GM19328 (cell line): ENCODE measurements around the gene AMFR.

Experiments
- ATAC-seq: cut with Tn5 transposase; IDR thresholded peaks from one replicate; pipeline ENCODE4 v1.9.1; 2021; ENCODE audit warnings: mild to moderate bottlenecking, moderate library complexity; ENCODE audit not compliant: unreplicated experiment

Gene AMFR

DNA sequence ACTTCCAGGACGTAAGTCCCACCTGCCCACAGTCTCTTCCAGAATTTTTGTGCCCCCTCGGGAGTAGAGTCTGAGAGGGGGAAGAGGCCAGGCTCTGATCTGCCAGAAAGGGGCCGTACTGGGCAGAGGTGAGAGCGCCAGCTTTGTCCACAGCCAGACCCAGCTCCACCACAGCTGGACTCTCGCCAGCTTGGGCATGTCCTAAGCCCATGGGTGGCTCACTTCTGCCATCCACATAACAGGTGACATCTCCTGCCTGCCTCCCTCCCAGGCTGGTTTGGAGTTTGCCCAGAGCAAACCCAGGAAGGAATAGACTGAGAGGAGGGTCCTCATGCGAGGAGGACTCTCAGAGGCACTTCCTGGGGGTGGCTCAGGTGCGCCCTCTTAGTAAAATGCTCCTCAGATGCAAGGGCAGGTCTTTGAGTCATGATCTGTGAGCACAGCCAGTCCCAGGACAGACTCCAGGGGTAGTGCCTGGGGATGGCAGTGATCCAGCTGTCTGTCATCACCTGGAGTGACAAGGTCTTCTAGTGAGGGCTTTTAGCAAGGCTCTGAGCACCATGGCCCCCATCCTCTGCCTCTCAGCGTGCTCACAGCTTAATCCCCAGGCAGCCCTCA, 89.2 kb downstream of the AMFR start:
- ATAC-seq: no peak

DNA sequence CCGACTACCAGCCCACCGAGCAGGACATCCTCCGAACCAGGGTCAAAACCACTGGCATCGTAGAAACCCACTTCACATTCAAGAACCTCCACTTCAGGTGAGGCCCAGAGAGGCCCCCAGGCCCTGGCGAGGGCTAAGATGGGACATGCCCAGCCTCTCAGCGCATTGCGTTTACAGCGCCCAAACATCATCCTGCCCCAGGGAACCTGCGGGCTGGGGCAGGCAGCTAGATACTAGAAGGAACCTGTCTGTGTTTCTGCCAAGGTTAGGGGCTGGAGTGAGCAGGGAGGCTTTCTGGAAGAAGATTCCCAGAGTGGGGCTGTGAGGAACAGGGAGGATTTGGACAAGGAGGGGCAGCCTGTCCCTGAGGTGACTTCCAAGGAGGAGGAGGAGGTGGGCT, 90.6 kb downstream of the AMFR start:
- ATAC-seq: no peak

DNA sequence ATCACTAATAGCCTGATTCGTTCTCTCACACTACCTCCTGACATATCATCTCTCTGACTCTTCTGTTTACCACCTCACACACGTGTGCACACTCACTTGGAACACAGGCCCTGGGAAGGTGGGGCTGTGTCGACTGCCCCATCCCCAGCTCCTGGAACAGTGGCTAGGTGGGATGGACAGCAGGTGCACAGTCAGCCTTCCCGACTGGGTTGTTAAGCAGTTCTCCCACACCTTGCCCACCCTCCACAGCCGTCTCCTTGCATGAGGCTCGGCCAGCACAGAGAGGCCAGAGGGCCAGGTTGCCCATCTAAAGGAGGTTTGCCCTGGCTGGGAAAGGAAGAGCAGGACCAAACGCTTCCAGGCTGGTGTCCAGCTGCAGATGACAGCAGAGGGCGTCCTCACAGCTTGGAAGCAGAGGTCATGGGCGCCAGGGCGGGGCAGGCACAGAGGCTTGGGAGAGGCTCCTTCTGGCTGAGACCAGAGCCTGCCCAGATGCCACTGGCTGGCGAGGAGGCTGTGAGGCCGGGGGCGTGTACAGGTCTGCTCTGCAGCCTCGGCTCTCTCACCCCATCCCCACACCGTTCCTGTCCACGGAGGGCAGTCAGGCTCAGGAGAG, 92.8 kb downstream of the AMFR start:
- no peak for ATAC-seq

DNA sequence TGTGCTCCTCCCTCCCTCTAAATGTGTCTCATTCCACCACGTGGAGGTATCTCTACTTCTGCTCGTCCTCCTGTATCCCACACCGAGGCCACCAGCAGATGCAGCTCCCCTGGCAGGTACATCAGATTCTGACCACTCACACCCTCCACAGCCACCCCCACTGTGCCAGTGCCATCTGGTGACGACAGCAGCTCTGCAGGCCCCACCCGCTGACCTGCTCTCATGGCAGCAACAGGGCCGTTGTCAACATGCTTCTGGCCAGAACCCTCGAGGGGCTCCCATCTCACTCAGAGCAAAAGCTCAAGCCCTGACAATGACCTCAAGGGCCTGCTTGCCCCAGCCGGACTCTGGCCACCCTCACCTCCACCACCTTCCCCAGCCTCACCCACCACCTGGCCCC, 93.4 kb downstream of the AMFR start:
- ATAC-seq: no peak

DNA sequence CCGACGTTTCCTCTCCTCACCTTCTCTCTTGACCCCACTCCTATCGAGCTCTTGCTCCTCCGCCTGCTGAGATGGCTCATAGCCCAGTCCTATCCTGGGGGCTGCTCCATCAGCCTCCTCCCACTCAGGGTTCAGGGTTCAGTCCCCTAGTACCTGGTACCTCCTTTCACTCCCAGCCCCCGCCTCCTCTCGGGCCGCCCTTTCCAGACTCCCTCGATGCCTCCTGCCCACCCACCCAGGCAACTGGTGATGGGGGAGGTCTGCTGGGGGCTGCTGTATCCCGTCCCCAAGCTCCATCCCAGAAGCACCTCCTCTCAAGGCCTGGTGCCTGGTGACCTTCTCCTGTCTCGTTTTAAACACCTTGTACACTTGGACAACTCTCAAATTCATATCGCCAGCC, 93.9 kb downstream of the AMFR start:
- no peak for ATAC-seq

DNA sequence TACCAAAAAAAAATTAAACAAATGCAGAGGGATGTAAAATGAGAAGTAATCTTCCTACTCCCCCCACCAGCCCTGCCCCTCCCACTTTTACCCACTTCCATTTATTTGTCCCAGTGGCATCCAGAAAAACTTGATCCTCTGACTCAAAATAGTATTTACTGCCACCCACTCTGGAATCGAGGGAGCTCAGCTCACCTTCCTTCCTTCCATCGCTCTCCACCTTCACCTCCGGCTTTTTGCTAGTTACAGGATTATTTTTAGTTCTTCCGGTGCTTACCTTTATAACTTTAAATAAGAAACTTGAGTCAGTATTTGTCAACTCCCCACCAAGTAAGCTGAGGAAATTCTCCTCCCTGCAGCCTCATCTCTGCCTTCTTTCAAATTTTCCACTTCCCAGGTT, 94.9 kb downstream of the AMFR start:
- no peak for ATAC-seq

DNA sequence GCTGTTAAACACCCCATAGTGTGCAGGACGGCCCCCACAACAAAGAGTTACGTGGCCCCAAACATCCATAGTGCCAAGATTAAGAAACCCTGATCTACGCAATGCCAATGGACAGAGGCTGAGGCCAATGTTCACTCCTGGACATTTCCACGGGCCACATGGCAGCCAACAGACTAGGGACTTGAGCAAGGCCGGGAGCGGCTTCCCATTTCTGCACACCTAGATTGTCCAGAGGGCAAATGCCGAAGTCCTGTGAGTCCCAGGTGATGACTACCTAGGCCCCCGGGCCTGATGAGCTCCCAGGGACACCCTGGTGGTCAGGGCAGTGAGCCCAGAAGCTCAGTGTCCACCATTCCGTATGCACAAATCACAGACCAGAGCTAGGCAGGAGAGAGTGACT, 95.5 kb downstream of the AMFR start:
- ATAC-seq: no peak

DNA sequence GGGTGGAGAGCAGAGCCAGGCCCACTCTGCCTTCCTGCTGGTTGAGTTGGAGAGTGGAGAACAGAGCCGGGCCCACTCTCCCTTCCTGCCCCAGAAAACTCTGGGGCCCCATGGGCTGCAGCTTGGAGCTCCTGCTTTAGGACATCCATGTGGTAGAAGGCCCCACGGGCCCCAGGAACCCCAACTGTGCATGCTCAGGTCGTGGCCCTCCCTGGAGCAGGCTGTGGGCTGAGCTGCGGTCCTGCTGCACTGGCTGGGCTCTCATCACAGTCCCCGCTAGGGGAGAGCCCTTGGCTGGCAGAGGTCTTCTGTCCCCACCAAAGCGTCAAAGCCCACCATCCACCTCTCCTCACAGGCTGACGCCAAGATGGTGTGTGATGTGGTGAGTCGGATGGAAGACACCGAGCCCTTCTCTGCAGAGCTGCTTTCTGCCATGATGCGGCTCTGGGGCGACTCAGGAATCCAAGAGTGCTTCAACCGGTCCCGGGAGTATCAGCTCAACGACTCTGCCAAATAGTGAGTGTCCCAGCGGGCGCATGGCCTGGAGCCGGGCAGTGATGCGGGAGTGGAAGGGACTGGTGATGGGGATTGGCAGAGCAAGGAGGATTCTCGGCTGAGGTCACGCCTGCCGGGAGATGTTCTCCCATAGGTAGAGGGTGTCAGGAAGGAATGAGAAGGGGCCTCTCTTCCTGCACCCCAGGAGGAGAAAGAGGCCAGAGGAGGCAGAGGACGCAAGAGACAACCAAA, 96.9 kb downstream of the AMFR start:
- no peak for ATAC-seq

DNA sequence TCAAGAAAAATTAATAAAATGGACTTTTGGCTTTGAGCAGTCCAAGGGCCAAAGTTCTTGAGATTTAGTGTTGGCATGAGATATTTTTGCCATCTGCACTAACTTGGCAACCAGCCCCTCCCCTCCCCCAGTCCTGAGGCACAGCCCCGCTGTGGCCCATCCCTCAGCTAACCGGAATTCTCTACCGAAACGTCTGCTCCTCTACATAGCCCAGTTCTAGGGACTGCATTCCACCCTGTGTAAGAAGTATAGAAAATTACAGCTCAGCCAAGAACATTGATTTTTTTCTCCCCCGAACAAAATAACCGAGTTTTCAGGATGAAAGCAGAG, 97.5 kb downstream of the AMFR start:
- no peak for ATAC-seq

DNA sequence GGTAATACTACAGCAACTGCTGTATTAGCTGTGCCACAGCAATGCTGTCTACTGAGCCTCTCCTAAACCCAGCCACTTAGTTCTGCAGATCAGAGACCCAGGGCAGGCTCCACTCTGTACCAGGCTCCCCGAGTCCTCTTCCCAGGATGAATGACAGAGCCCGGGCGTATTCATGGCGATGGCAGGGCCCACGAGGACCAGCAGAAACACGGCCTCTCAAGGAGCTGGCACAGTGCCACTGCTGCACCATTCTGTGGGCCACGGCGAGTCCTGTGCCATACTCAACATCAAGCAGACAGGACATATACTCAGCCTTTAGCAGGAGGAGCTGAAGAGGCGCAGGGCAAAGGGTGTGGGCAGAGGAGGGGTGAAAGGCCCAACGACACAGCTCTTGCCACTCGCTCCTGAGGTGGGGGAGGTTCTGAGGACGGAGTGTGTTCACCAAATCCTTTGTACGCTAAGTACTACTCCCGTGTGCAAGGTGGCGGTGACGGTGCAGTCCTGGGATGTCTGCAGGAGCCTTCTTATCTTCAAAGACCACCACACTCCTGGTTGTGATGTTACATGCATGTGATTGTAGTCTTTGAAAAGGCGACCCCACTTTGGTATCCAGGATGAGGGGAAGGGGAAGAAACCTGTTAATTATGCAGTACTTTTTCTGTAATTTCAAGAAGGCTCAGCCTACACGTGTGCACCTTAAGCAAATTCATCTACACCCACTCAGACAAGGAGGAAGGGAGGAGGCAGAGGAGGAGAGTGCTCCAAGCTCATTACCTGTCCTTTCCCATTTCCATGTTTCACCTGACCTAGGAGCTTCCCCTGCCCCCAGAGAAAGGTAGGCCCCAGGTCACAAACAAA, 98.0 kb downstream of the AMFR start:
- ATAC-seq: no peak

DNA sequence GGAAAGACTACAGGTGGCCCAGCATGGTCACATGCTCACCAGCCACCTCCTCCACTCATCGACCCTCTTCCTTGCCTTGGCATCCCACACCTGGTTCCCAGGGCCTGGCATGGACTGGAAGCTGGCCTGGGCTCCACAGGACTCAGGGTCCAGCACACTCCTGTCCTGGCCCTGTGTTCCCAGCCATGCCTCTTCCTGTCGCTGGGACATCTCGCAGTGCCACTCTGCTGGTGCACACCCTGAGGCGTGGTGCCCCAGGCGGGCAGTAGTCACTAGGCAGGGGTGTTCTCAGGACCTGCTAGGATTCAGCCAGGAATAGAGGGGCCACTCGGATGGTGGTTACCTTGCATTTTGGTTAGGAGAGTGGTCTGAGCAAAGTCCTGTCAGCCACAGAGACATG, 99.4 kb downstream of the AMFR start:
- no peak for ATAC-seq

DNA sequence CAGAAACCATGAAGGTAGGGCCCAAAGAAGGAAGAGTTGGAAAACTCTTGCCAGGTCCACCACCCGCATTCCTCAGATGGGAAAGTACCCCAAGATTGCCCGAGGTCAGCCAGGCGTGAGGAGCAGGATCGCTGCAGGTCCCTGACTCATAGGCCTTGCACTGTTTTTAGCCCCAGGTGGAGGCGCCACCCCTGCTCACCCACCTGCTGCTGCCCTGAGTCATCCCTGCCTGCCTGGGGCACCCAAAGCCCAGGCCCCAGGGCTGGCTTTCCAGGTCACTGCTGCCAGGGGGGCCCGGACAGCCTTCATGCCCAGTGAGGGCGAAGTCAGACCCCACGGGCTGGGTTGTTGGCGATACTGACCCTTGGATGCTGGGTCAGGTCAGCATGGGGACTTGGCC, 100.9 kb downstream of the AMFR start:
- no peak for ATAC-seq

DNA sequence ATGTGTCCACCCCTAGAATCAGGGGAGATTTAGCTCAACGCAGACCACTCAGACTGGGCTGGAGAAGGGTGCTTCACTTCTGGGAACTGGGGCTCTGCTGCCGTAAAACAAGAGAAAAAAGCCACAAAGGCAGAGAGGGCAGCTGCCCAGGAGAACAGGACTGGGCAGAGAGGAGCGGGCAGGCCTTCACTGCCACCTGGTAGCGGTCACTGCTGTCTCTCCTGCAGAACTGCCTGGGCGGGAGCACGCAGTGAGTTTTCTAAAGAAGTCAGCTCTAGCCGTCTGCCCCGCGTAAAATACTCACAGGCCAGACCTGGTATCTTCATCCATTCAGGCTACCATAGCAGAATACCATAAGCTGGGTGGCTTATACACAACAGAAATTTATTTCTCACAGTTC, 103.8 kb downstream of the AMFR start:
- no peak for ATAC-seq

DNA sequence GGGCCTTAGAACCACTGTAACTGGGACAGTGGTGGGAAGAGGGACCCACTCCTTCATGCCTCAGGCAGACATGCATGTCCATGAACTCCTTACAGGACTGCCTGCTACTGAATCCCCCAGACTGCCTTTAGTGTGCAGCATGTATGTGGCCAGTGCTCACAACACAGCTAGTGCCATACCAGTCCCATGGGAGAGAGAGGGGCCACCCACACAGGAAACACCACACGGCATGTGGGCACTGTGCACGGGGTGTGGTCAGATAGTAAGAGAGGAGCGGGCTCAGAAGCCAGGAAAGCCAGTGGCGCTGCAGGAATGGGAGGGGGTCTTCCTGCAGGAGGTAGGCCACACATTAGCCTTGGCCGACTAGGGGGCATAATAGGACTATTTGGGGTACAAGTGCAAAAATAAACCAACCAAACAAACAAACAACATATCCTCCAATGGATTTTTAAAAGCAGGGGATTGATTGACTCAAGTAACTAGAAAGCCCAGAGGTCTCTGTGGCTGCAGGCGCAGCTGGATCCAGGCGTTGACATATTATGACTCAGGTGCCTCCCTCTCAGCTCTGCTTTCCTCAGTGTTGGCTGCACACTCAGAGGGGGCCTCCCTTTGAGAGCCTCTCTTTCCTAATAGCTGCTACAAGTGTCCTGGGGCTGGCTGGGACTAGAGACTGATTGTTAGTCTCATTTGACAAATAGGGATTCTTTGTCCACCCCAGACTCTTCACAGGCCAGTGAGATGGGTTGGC, 104.4 kb downstream of the AMFR start:
- no peak for ATAC-seq

DNA sequence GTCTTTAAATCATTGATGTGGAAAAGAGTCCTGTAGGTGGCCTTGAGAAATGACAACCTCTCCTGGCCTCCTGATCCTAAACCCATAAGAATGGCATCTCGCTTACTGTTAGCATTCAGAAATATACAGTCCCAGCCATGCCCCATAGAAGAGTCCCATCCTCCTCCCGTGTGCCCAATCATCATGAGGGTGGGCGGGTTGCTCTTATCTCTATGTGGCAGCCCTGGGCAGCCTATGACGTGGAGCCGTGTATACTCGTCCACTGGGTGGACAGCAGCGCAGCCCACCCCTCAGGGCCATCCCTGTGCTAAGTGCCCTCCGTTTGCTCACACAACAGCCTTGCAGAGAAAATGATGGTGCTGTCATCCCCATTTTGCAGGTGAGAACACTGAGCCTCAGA, 105.3 kb downstream of the AMFR start:
- ATAC-seq: no peak

DNA sequence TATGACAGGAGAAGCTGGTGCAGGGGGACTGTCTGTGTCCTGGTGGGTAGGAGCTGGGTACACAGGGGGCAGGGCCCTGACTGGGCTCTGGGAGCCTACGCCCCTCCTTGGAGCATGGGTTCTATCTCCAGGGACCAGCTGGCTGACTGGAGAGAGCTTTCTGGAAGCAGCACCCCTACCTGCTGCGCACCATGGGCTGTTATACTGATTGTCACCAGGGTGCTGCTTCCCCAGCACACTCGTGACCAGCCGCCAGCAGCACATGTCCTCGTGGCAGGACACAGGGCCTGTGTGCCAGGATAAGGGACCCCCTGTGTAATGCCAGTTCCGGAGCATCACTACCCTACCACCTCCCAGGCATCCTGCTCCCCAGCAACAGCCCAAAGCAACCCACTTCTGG, 106.0 kb downstream of the AMFR start:
- no peak for ATAC-seq

DNA sequence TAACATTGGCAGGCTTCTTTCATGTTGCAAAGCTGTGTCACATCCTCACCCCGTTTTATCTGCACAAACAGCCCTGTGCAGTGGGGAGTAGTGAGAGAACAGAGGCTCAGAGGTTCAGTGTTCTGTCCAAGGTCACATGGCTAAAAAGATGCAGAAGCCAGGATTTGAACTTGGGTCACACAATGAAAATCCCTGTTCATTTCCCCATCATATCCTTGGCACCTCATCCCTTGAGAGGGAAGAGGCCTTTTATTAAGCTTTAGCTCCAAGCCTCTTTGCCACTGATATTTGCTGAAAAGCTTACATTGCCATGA, 106.6 kb downstream of the AMFR start:
- ATAC-seq: no peak

DNA sequence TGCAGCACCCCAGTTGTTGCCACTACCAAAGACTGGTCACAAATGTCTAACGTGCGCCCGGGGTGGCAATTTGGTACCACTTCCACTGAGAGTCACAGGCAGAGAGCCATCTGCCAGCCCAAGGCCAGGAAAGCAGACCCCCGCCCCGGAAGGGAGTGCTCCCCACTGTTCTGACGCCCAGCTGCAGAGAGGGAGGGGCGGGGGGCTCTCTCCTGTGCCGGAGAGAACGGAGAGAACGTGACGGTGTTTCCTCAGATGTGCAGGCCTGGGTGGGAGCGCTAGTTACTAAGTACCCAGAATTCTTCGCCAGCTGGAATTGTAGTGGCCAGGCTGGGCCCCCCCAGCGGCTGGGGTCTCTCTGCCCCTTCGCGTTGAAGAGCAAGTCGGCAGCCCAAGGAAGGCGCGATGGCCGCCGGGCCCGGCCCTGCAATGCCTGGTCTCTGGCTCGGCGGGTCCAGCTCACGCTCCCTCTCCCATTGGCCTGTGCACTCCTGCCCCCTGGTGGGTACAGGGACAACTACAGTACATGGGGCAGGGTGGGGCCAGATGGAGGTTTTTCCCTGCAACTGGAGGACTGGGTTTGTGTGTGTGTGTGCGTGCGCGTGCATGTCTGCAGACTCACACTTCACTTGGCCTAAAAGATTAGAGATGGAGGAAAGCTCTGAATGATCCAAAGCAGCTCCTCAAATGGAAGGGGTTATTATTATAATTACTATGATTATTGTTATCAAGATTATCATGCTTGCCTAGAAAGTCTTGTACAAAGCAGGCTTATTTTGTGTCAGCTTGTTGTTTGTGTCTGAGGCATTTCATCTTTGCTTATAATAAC, 107.1 kb downstream of the AMFR start:
- peak; percentile 91 for ATAC-seq

DNA sequence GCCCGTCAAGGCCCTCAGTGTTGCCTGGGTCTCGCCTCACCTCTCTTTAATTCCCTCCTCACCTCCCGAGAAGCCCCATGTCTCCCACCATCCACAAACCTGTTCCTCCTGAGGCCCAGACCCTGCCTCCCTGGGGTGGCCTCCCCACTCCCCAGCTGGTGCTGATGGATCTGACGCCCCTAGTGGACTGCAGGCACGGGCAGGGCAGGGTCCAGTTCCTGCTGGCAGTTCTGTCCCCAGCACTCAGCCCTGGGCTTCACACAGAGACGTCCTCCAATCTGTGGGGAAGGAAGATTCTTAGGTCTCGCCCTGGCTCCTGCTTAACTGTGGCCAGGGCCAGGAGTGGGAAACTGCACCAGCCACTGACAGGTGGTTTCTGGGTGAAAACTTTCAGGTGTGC, 108.8 kb downstream of the AMFR start:
- no peak for ATAC-seq

DNA sequence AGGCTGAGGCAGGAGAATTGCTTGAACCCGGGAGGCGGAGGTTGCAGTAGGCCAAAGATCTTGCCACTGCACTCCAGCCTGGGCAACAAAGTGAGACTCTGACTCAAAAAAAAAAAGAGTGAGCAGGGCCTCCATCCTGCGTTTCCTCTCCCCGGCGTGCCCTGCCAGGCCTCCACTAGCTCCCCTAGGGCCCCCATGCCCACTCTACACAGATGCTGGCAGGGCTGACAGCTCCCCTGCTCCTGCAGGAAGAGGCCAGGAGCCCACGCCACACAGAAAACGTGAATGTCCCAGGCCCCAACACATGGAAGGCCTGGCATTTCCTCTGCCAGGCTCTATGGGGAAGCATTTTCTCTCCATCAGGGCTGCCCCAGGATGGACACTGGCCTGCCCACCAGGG, 109.4 kb downstream of the AMFR start:
- no peak for ATAC-seq
